Measurements from ENCODE around the gene ZNF865. TPM values are rescaled to one million over a fixed set of nuclear protein-coding genes. Genes with fewer than 3 reads are reported as not detected.
A peak's percentile ranks its signal among the peaks of the same experiment; 100 is the strongest.

The ZNF865 gene
- total RNA-seq, 1 experiment from 2014 or later, result 5.5 TPM

- no peaks in the 10 kb centered on the region; the same call in 1 of the 2 replicates for H3K36me3 ChIP-seq (ENCODE audit: low read depth, low read length)
- intact Hi-C loops (cut with micrococcal nuclease), result no loop called here
- H3K27ac ChIP-seq (ENCODE audit: low read length), result peak overlapping the region; percentile 87; the same call in 1 of the 2 replicates
- H3K4me2 ChIP-seq (ENCODE audit: low read length), result peak overlapping the region; percentile 90
- DNase-seq (no peak), ATAC-seq (no peak)
- ChIA-PET POLR2A (ENCODE audit: unreplicated experiment) (no interaction called here), CTCF (no interaction called here)
- peaks cover 6% of the 10 kb centered on the region for H3F3A ChIP-seq (ENCODE audit: low read length, unreplicated experiment)
- H3K9ac ChIP-seq (ENCODE audit: low read length), result peak overlapping the region; percentile 95
- no peaks in the 10 kb centered on the region for H3K9me2 ChIP-seq (replicated peaks; ENCODE audit: low read length)
- H2AFZ ChIP-seq (ENCODE audit: low read length), result peak overlapping the region; percentile 63
- H3K4me3 ChIP-seq (ENCODE audit: low read length), result peak overlapping the region; percentile 77
- H3K79me2 ChIP-seq (ENCODE audit: low read length), result peaks cover 12% of the 10 kb centered on the region
- no peaks in the 10 kb centered on the region for H3K9me3 ChIP-seq (ENCODE audit: low read length)
- no TSS peak for BruUV-seq (replicated peaks)
- no peaks in the 10 kb centered on the region for H3K27me3 ChIP-seq (ENCODE audit: low read length)
- H3K4me1 ChIP-seq (ENCODE audit: insufficient read depth, low read length), result peaks cover 19% of the 10 kb centered on the region
- TF ChIP-seq, protein P1, sequence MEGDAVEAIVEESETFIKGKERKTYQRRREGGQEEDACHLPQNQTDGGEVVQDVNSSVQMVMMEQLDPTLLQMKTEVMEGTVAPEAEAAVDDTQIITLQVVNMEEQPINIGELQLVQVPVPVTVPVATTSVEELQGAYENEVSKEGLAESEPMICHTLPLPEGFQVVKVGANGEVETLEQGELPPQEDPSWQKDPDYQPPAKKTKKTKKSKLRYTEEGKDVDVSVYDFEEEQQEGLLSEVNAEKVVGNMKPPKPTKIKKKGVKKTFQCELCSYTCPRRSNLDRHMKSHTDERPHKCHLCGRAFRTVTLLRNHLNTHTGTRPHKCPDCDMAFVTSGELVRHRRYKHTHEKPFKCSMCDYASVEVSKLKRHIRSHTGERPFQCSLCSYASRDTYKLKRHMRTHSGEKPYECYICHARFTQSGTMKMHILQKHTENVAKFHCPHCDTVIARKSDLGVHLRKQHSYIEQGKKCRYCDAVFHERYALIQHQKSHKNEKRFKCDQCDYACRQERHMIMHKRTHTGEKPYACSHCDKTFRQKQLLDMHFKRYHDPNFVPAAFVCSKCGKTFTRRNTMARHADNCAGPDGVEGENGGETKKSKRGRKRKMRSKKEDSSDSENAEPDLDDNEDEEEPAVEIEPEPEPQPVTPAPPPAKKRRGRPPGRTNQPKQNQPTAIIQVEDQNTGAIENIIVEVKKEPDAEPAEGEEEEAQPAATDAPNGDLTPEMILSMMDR (conservative IDR thresholded peaks at IDR 0.05; ENCODE audit: low read depth, low read length), result no peak
- TF ChIP-seq EZH2phosphoT487 (IDR thresholded peaks at IDR 0.05; ENCODE audit: borderline replicate concordance, low read length), result no peak
- no peak for TF ChIP-seq EZH2 (IDR thresholded peaks at IDR 0.05; ENCODE audit: low read length, unreplicated experiment)
- no peaks in the 10 kb centered on the region for H4K20me1 ChIP-seq (ENCODE audit: low read length)
These were observed 4.8 kb upstream of the ZNF865 start for GRCh38 chr19:55600662-55601028.

DNA sequence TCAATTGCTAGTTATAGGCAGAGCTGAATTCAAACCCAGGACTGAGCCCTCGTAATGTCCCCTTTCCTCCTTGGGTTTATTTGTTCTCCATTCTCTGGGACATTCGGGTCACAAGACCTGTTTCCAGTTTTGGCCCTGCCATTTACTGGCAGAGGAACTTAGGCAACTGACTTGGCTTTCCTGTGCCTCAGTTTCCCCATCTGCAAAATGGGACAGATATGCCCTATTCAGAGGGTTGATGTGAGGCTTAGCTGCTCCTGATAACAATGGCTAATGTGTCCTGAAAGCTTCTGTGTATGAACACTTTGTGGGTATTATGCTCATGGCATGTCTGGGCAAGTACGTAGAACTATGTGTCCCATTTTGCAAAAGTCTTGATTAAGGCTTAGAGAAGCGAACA, 4.4 kb upstream of the ZNF865 start:
- Histone ChIP-seq H4K20me1 (ENCODE audit: low read length) (no peaks in the 10 kb centered on the region), H3F3A (ENCODE audit: low read length, unreplicated experiment) (peaks cover 6% of the 10 kb centered on the region), H3K4me3 (ENCODE audit: low read length) (peak overlapping the region; percentile 77), H3K4me1 (ENCODE audit: insufficient read depth, low read length) (peaks cover 19% of the 10 kb centered on the region), H3K27ac (ENCODE audit: low read length) (no peak overlapping the region), H3K4me2 (ENCODE audit: low read length) (peak overlapping the region; percentile 90), H3K79me2 (ENCODE audit: low read length) (peaks cover 16% of the 10 kb centered on the region), H3K9me3 (ENCODE audit: low read length) (no peaks in the 10 kb centered on the region), H3K36me3 (ENCODE audit: low read depth, low read length) (no peaks in the 10 kb centered on the region; the same call in 1 of the 2 replicates), H2AFZ (ENCODE audit: low read length) (peak overlapping the region; percentile 63), H3K9ac (ENCODE audit: low read length) (peak overlapping the region; percentile 95), H3K9me2 (replicated peaks; ENCODE audit: low read length) (no peaks in the 10 kb centered on the region), H3K27me3 (ENCODE audit: low read length) (no peaks in the 10 kb centered on the region)
- intact Hi-C loops (cut with micrococcal nuclease), result no loop called here
- TF ChIP-seq EZH2 (IDR thresholded peaks at IDR 0.05; ENCODE audit: low read length, unreplicated experiment) (no peak), EZH2phosphoT487 (IDR thresholded peaks at IDR 0.05; ENCODE audit: borderline replicate concordance, low read length) (no peak)
- TF ChIP-seq, protein P1 (conservative IDR thresholded peaks at IDR 0.05; ENCODE audit: low read depth, low read length), result no peak
- DNase-seq, result no peak
- no TSS peak for BruUV-seq (replicated peaks)
- POLR2A ChIA-PET (ENCODE audit: unreplicated experiment), result no interaction called here
- CTCF ChIA-PET, result no interaction called here
- no peak for ATAC-seq

- H3K9me3 ChIP-seq (ENCODE audit: low read length), result no peaks in the 10 kb centered on the region
- no peaks in the 10 kb centered on the region for H3K36me3 ChIP-seq (ENCODE audit: low read depth, low read length)
- H2AFZ ChIP-seq (ENCODE audit: low read length), result no peak overlapping the region
- H3K27ac ChIP-seq (ENCODE audit: low read length), result no peak overlapping the region
- no peak for ATAC-seq
- H3K27me3 ChIP-seq (ENCODE audit: low read length), result no peaks in the 10 kb centered on the region
- intact Hi-C loops (cut with micrococcal nuclease), result no loop called here
- POLR2A ChIA-PET (ENCODE audit: unreplicated experiment), result no interaction called here
- no peak overlapping the region for H3K9ac ChIP-seq (ENCODE audit: low read length)
- no peaks in the 10 kb centered on the region for H3K9me2 ChIP-seq (replicated peaks; ENCODE audit: low read length)
- H4K20me1 ChIP-seq (ENCODE audit: low read length), result no peaks in the 10 kb centered on the region
- H3F3A ChIP-seq (ENCODE audit: low read length, unreplicated experiment), result peaks cover 6% of the 10 kb centered on the region
- TF ChIP-seq, protein P1 (conservative IDR thresholded peaks at IDR 0.05; ENCODE audit: low read depth, low read length), result no peak
- no peak for TF ChIP-seq EZH2phosphoT487 (IDR thresholded peaks at IDR 0.05; ENCODE audit: borderline replicate concordance, low read length)
- TF ChIP-seq EZH2 (IDR thresholded peaks at IDR 0.05; ENCODE audit: low read length, unreplicated experiment), result no peak
- H3K4me2 ChIP-seq (ENCODE audit: low read length), result no peak overlapping the region
- H3K4me1 ChIP-seq (ENCODE audit: insufficient read depth, low read length), result peaks cover 29% of the 10 kb centered on the region
- peaks cover 27% of the 10 kb centered on the region for H3K79me2 ChIP-seq (ENCODE audit: low read length)
- CTCF ChIA-PET, result no interaction called here
- no peak for DNase-seq
- no peak overlapping the region for H3K4me3 ChIP-seq (ENCODE audit: low read length)
- no TSS peak for BruUV-seq (replicated peaks)
These were observed 3.1 kb upstream of the ZNF865 start for GRCh38 chr19:55602104-55603001.

Measured in PC-3 (cell line).